Measurements from ENCODE around the gene RASA3. TPM values are rescaled to one million over a fixed set of nuclear protein-coding genes. Genes with fewer than 3 reads are reported as not detected.

The RASA3 gene
- total and polyA plus RNA-seq, 2 of the 8 experiments (the other 6 are each of a cell fraction or from before 2014, with no cell fraction given), result 7.5 to 21.9 TPM

GRCh38 chr13:114057166-114058050 is 75.0 kb downstream of the RASA3 start:
- Histone ChIP-seq H3K14ac (ENCODE audit: insufficient read length) (no peak overlapping the region), H3K27ac (ENCODE audit: low read depth, low read length) (no peak overlapping the region), H2BK20ac (ENCODE audit: low read length) (no peak overlapping the region), H2BK5ac (ENCODE audit: low read depth, low read length) (no peak overlapping the region), H2BK12ac (ENCODE audit: low read depth, low read length) (no peak overlapping the region), H3K4me3 (ENCODE audit: extremely low read depth in 1 of 4, insufficient read depth in 2 of 4, low read depth in 3 of 4, low read length in 4 of 4) (no peak overlapping the region; a peak in 1 of 8 replicates), H2BK15ac (ENCODE audit: low read length) (no peak overlapping the region), H4K8ac (ENCODE audit: extremely low read depth, insufficient read depth, low read length) (no peak overlapping the region), H3K9me3 (ENCODE audit: insufficient read depth in 2 of 2, low read depth in 1 of 2, low read length in 1 of 2) (no peaks in the 10 kb centered on the region; a peak in 1 of 4 replicates), H3K79me2 (ENCODE audit: control insufficient read depth in 1 of 2, insufficient read depth in 2 of 2, low read length in 2 of 2) (peaks cover 0 to 3% of the 10 kb centered on the region in 2 experiments; a peak in 1 of 4 replicates), H3K23me2 (ENCODE audit: low read depth, low read length) (no peaks in the 10 kb centered on the region), H3K4me1 (replicated peaks in 1 of 4; ENCODE audit: control insufficient read depth in 3 of 4, insufficient read depth in 4 of 4, low read length in 3 of 4) (peaks cover 0 to 5% (median 0%) of the 10 kb centered on the region in 4 experiments; a peak in 1 of 7 replicates), H4K20me1 (replicated peaks in 1 of 2; ENCODE audit: control insufficient read depth in 1 of 2, insufficient read depth in 2 of 2, low read length in 2 of 2) (peaks cover 0 to 9% of the 10 kb centered on the region in 2 experiments), H3K27me3 (replicated peaks in 1 of 4; ENCODE audit: control insufficient read depth in 3 of 4, extremely low read depth in 1 of 4, insufficient read depth in 3 of 4, low read length in 3 of 4) (no peaks in the 10 kb centered on the region), H3K23ac (ENCODE audit: insufficient read length) (no peak overlapping the region), H3K4me2 (ENCODE audit: insufficient read depth in 1 of 2, low read depth in 2 of 2, low read length in 2 of 2) (no peak overlapping the region), H2AK5ac (ENCODE audit: low read depth, low read length) (no peak overlapping the region), H2BK120ac (replicated peaks; ENCODE audit: low read depth, low read length) (no peak overlapping the region), H4K91ac (replicated peaks; ENCODE audit: insufficient read length, low read length) (no peak overlapping the region), H4K5ac (ENCODE audit: insufficient read length, low read depth, low read length) (no peak overlapping the region), H3K18ac (ENCODE audit: extremely low read depth, low read length) (no peak overlapping the region), H3K36me3 (ENCODE audit: control insufficient read depth in 2 of 4, insufficient read depth in 4 of 4, low read length in 3 of 4) (no peaks in the 10 kb centered on the region; a peak in 1 of 8 replicates), H3K4ac (replicated peaks; ENCODE audit: insufficient read length, low read depth, low read length) (no peak overlapping the region), H3K56ac (replicated peaks; ENCODE audit: insufficient read length, low read depth, low read length) (no peak overlapping the region), H3K79me1 (ENCODE audit: low read depth, low read length) (peaks cover 13% of the 10 kb centered on the region), H2AFZ (ENCODE audit: low read length) (no peak overlapping the region), H3K9ac (replicated peaks in 1 of 4; ENCODE audit: extremely low read depth in 1 of 4, low read depth in 3 of 4, low read length in 3 of 4) (no peak overlapping the region)
- no peak for FAIRE-seq
- ChIA-PET POLR2A (ENCODE audit: partially characterized antibody) (interaction anchor here (0.7 kb wide), 1 partner anchor 10 kb away, joined by 3 read pairs; no protein-coding TSS in a partner anchor), CTCF (ENCODE audit: partially characterized antibody) (interaction anchor here (0.7 to 1.4 kb wide), 4 partner anchors 9 to 171 kb away, joined by 3 to 4 read pairs (median 3); no protein-coding TSS in a partner anchor)
- TF ChIP-seq POLR2AphosphoS5 (IDR thresholded peaks at IDR 0.05; ENCODE audit: low read depth, low read length) (no peak), BACH1 (IDR thresholded peaks at IDR 0.05; ENCODE audit: low read length) (no peak), TCF12 (IDR thresholded peaks at IDR 0.05; ENCODE audit: low read depth, low read length) (no peak), JUN (IDR thresholded peaks at IDR 0.05; ENCODE audit: low read depth, low read length) (no peak), SP1 (IDR thresholded peaks at IDR 0.05; ENCODE audit: low read depth, low read length) (no peak), CHD1 (IDR thresholded peaks at IDR 0.05; ENCODE audit: low read depth, low read length) (no peak), TEAD4 (IDR thresholded peaks at IDR 0.05; ENCODE audit: low read depth, low read length) (no peak), SUZ12 (IDR thresholded peaks at IDR 0.05; ENCODE audit: low read length) (no peak), BRCA1 (IDR thresholded peaks at IDR 0.05; ENCODE audit: low read depth, low read length) (no peak), RXRA (IDR thresholded peaks at IDR 0.05; ENCODE audit: insufficient read depth, low read depth, low read length) (no peak)
- TF ChIP-seq, protein P1, sequence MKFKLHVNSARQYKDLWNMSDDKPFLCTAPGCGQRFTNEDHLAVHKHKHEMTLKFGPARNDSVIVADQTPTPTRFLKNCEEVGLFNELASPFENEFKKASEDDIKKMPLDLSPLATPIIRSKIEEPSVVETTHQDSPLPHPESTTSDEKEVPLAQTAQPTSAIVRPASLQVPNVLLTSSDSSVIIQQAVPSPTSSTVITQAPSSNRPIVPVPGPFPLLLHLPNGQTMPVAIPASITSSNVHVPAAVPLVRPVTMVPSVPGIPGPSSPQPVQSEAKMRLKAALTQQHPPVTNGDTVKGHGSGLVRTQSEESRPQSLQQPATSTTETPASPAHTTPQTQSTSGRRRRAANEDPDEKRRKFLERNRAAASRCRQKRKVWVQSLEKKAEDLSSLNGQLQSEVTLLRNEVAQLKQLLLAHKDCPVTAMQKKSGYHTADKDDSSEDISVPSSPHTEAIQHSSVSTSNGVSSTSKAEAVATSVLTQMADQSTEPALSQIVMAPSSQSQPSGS (IDR thresholded peaks at IDR 0.05; ENCODE audit: low read length), result no peak
- no peak for DNase-seq (ENCODE audit: low read depth in 1 of 2, low spot score in 2 of 2)
- WGBS, 2 experiments (ENCODE audit: extremely low coverage in 1 of 2, insufficient coverage in 1 of 2, insufficient read length in 1 of 2, insufficient replicate concordance in 2 of 2, low coverage in 1 of 2, low lambda C conversion rate in 2 of 2, missing lambda C conversion rate in 1 of 2), result 88% methylated on average over 23 of the region's 23 CpGs; no CpG with 5 or more reads in 1 of the 2 experiments
